ENCODE results near the gene COX11.

DNA sequence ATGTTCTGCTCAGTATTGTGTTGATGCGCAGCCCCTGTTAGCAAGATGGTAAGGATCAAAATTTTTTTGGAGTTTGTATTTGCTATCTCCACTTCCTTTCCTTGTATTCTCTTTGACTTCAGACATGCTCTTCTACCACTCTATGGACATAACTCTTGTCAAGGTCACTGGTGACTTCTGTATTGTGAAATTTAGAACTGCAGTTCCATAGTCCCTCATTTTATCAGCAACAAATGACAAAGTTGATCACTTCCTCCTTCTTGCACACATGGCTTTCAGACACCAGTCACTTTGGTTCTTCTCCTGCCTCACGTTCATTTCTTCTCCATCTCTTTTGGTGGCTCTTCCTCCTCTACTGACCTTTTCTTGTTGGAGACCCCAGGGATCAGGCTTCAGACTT lies 21.1 kb downstream of the COX11 start:
- TF ChIP-seq, protein P1, sequence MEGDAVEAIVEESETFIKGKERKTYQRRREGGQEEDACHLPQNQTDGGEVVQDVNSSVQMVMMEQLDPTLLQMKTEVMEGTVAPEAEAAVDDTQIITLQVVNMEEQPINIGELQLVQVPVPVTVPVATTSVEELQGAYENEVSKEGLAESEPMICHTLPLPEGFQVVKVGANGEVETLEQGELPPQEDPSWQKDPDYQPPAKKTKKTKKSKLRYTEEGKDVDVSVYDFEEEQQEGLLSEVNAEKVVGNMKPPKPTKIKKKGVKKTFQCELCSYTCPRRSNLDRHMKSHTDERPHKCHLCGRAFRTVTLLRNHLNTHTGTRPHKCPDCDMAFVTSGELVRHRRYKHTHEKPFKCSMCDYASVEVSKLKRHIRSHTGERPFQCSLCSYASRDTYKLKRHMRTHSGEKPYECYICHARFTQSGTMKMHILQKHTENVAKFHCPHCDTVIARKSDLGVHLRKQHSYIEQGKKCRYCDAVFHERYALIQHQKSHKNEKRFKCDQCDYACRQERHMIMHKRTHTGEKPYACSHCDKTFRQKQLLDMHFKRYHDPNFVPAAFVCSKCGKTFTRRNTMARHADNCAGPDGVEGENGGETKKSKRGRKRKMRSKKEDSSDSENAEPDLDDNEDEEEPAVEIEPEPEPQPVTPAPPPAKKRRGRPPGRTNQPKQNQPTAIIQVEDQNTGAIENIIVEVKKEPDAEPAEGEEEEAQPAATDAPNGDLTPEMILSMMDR (IDR thresholded peaks at IDR 0.05): no peak
- TF ChIP-seq EZH2 (IDR thresholded peaks at IDR 0.05; ENCODE audit: borderline replicate concordance, insufficient read depth, low read depth, low read length, poor library complexity, severe bottlenecking): no peak
